NCI-H146 (cell line): Measurements from ENCODE around the gene NUP54.
A peak's percentile ranks its signal among the peaks of the same experiment; 100 is the strongest.

Experiments used
- DNase-seq: peaks from one replicate; lab custom pipeline; 2025; lab: John Stamatoyannopoulos, UW

NUP54 gene

GRCh38 chr4:76072760-76073159 is 75.4 kb downstream of the NUP54 start:
- DNase-seq, result no peak

GRCh38 chr4:76067652-76068286 is 80.4 kb downstream of the NUP54 start:
- DNase-seq, result peak; percentile 58

GRCh38 chr4:76066546-76066945 is 81.7 kb downstream of the NUP54 start:
- no peak for DNase-seq
